Measurements from ENCODE around the gene ANTXR1. TPM values are rescaled to one million over a fixed set of nuclear protein-coding genes. Genes with fewer than 3 reads are reported as not detected.

Gene ANTXR1
- total RNA-seq, 1 donor, result 61.5 TPM

DNA sequence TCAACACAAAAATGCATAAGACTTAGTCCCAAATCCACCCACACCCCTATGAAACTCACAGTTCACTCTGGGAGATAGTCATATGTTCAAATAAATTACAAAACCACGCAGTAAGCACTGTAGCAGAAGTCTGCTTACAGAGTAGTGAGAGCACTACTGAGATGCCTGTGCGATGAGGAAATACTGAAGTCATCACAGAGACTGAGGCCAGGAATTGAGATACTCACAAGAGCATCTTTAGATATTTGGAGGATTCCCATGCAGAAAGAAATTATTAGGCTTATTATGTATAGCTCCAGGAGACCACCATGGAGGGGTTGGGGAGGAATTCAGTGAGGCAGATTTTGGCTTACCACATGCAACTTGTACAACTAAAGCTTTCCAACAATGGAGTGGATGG is 82.3 kb downstream of the ANTXR1 start:
- peak; percentile 79 for DNase-seq (ENCODE audit: low read depth)
- TF ChIP-seq, protein P1, sequence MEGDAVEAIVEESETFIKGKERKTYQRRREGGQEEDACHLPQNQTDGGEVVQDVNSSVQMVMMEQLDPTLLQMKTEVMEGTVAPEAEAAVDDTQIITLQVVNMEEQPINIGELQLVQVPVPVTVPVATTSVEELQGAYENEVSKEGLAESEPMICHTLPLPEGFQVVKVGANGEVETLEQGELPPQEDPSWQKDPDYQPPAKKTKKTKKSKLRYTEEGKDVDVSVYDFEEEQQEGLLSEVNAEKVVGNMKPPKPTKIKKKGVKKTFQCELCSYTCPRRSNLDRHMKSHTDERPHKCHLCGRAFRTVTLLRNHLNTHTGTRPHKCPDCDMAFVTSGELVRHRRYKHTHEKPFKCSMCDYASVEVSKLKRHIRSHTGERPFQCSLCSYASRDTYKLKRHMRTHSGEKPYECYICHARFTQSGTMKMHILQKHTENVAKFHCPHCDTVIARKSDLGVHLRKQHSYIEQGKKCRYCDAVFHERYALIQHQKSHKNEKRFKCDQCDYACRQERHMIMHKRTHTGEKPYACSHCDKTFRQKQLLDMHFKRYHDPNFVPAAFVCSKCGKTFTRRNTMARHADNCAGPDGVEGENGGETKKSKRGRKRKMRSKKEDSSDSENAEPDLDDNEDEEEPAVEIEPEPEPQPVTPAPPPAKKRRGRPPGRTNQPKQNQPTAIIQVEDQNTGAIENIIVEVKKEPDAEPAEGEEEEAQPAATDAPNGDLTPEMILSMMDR (IDR thresholded peaks at IDR 0.05; ENCODE audit: insufficient read depth, low read length), result no peak
- no peak overlapping the region for H3K4me3 ChIP-seq (ENCODE audit: low read depth, low read length)

DNA sequence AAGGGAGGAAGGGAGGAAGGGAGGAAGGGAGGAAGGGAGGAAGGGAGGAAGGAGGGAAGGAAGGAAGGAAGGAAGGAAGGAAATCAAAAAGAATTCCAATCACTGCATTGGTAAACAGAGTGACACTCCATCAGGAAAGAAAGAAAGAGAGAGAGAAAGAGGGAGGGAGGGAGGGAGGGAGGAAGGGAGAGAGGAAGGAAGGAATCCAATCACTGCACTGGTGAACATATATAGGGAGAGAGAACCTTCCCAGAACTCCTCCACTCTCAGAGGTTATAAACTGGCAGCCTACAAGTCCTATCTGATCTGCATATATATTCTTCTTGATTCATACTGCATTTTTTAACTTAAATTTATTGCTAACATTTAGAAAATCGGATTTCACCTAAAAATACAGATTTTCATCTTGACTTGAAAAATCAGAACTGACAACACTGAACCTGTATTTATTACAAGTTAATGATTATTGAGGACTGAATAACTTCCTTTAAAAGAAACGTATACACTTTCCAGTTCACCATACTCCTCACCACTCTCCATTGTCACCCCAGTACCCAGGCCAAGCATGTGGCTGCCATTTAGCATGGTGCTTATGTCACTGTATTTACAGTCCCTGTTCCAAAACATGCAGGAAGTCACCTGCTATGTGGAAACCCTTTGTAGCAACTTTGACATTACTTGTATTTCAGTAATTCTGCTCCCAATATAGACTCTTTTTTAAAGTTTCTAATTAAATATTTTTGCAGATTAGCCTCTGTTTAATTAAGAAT is 83.5 kb downstream of the ANTXR1 start:
- H3K4me3 ChIP-seq (ENCODE audit: low read depth, low read length), result no peak overlapping the region
- TF ChIP-seq, protein P1 (IDR thresholded peaks at IDR 0.05; ENCODE audit: insufficient read depth, low read length), result no peak

DNA sequence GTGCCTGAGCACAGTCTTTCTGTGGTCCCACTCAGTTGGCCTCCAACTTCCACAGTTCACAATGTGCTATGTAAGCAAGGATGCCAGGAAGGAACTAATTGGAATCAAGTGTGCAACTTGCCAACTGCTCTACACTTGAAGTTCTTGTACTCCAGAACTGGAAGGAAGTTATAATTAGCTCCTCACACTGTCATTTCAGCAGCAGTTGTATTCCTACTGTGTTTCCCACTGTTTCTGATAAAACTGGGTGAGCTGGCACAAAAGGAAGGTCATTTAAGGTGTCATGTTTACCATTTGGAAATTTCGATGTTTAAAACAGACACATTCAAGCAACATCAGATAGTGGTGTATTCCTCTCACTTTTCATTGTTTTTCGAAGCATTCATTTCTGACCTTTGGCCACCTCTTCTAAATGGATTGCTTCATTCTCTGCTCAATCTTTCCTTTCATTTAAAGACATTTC is 84.2 kb downstream of the ANTXR1 start:
- TF ChIP-seq, protein P1 (IDR thresholded peaks at IDR 0.05; ENCODE audit: insufficient read depth, low read length), result no peak
- H3K4me3 ChIP-seq (ENCODE audit: low read depth, low read length), result no peak overlapping the region
- DNase-seq (ENCODE audit: low read depth), result no peak

More for the DNA sequence above, 83.5 kb downstream of the ANTXR1 start:
- no peak for DNase-seq (ENCODE audit: low read depth)

DNA sequence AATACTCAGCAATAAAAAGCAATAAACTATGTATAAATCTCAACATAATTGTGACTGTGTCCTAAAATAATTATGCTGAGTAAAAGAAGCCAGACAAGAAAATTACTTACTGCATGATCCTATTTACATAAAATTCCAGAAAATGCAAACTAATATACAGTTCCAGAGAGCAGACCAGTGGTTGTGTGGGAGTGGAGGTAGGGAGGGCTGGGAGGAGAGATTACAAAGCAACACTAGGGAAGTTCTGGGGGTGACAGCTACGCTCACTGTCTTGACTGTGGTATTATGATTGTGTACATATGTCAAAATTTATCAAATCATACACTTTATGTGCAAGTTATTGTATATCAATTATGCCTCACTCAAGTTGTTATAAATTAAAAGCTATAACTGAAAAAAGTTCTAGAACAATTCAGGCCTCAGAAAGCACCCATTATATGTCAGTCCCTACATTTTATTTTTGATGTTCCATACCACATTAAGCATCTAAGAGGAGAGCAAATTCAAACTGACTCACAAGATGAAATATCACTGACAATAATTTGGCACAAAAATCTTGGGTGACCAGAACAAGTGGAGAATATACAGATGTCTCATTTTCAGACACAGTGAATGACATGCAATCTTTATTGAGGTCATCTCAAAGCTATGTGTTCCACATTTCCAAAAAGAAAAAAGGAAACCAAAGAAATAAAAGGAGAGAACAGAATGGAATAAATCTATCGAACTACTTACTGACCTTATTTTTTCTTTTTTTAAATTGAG is 85.1 kb downstream of the ANTXR1 start:
- TF ChIP-seq, protein P1 (IDR thresholded peaks at IDR 0.05; ENCODE audit: insufficient read depth, low read length), result no peak
- H3K4me3 ChIP-seq (ENCODE audit: low read depth, low read length), result no peak overlapping the region

DNA sequence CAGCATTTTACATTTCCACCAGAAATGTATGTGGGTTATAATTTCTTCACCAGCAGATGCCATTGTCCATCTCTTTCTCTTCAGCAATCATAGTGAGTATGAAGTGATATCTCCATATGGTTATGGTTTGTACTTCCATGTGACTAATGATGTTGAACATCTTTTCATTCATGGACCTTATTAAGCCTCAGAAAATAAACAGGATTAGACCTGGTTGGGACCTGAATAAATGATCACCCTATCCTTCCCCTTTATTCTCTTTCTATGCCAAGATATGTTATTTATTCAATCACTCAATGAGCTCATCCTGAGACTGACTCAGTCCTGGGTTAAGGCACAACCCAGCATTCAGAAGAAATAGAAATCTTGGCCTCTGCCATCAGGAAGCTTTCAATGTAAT is 86.6 kb downstream of the ANTXR1 start:
- TF ChIP-seq, protein P1 (IDR thresholded peaks at IDR 0.05; ENCODE audit: insufficient read depth, low read length), result no peak
- DNase-seq (ENCODE audit: low read depth), result peak; percentile 40
- no peak overlapping the region for H3K4me3 ChIP-seq (ENCODE audit: low read depth, low read length)

More for the DNA sequence above, 85.1 kb downstream of the ANTXR1 start:
- DNase-seq (ENCODE audit: low read depth), result peak; percentile 37

DNA sequence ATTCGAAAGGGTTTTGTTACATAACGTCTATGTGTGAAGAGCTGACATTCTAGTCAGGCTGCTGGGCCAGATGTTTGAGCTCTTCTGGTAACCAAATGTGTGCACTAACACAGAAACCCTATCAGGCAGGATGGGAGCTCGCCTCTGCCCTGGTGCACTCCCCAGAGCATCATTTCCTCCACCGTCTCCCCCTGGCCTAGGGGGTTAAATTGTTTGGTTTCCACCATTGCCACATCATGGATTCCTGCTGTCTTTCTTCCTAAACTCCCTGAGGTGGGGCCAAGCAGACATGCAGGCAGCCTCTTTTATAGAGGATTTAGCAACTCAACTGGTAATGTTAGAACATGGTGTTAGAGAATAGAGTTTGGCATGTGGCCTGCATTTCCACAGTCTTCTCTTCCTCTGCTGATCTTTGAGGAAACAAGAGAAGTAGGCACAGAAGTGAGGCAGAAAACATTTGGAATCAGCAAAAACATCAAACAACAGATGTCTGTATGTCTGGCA is 87.3 kb downstream of the ANTXR1 start:
- TF ChIP-seq, protein P1 (IDR thresholded peaks at IDR 0.05; ENCODE audit: insufficient read depth, low read length), result no peak
- DNase-seq (ENCODE audit: low read depth), result peak; percentile 60
- no peak overlapping the region for H3K4me3 ChIP-seq (ENCODE audit: low read depth, low read length)

All from fibroblast of the aortic adventitia (primary cell).